Body of pancreas (tissue), 4 donors: ENCODE data around the gene SLC25A34. TPM values are rescaled to one million over a fixed set of nuclear protein-coding genes. Genes with fewer than 3 reads are reported as not detected.
"Not testable (repeated sequence)": the region's sequence is repeated elsewhere in the genome, so short reads cannot be mapped to it uniquely, and the experiment has no call there.

Experiments used
- ATAC-seq: fragments of 150-250 bp; one replicate; pipeline ENCODE4 v1.9.1; 2016
- DNase-seq, 4 donors: peaks; one replicate each; pipeline ENCODE4 v3.0.0-alpha.2; 2019
- H3K27ac ChIP-seq, 4 donors: fragments of 200-600 bp; sonication (generic); 1 replicate in 3 of 4; 2 replicates in 1 of 4; pipeline versions ENCODE4 v1.5.1 to v1.6.1; 2016 to 2019; ENCODE audit warnings: mild to moderate bottlenecking in 1 of 4, mixed read lengths in 1 of 4, moderate library complexity in 1 of 4
- H3K27me3 ChIP-seq, 2 donors: fragments of 200-600 bp; sonication (generic); one replicate each; pipeline ENCODE4 v1.6.0; 2016; ENCODE audit warnings: mild to moderate bottlenecking in 1 of 2
- H3K36me3 ChIP-seq, 2 donors: fragments of 200-600 bp; sonication (generic); replicated peaks in 1 of 2; 2 replicates each; pipeline ENCODE4 v1.5.1; 2016; ENCODE audit warnings: low read depth in 2 of 2; ENCODE audit not compliant: insufficient read depth in 1 of 2
- H3K4me1 ChIP-seq: fragments of 200-600 bp; sonication (generic); one replicate; pipeline ENCODE4 v1.6.0; 2016
- H3K4me3 ChIP-seq, 2 donors: fragments of 200-600 bp; sonication (generic); 1 replicate in 1 of 2; 2 replicates in 1 of 2; pipeline ENCODE4 v1.5.1; 2016 to 2019
- H3K9me3 ChIP-seq, 3 donors: fragments of 200-600 bp; sonication (generic); 1 replicate in 2 of 3; 2 replicates in 1 of 3; pipeline ENCODE4 v1.5.1; 2016
- CTCF ChIP-seq, 7 experiments: fragments of 450-650 bp in 4 of 7; fragments of 200-600 bp in 3 of 7; sonication (generic) in 3 of 7; IDR thresholded peaks; one replicate each; pipeline ENCODE4 v1.5.1; 2016 to 2019; ENCODE audit warnings: antibody characterized with exemption in 7 of 7
- POLR2A ChIP-seq, 3 donors: fragments of 450-650 bp; IDR thresholded peaks; one replicate each; pipeline ENCODE4 v1.6.1; 2016; ENCODE audit warnings: antibody characterized with exemption in 3 of 3, mild to moderate bottlenecking in 2 of 3
- whole genome bisulfite sequencing, 2 donors: methylation state at CpG; one replicate each; pipeline ENCODE4 v1.1.5; 2017; 5-methylcytosine and 5-hydroxymethylcytosine counted together
- intact Hi-C: fragments of 100-400 bp; cut with DNase I; formaldehyde crosslinking; loops from one replicate; pipeline ENCODE4 v1.15.1; 2023
- total RNA-seq, 2 donors: library from RNA; depleted of rRNA; stranded (reverse); fragments of >200 nt; gene quantifications; one replicate each; pipeline ENCODE4 v1.1.0, GENCODE V29; 2016

Gene SLC25A34
- total RNA-seq, 2 donors from 2014 or later, result 5.7 to 6.9 TPM

GRCh38 chr1:15692121-15692682 is 43.9 kb upstream of the SLC25A34 start:
- no peaks in the 10 kb centered on the region for H3K27me3 ChIP-seq
- peaks cover 9% of the 10 kb centered on the region for H3K4me1 ChIP-seq
- ATAC-seq (no peak), DNase-seq (no peak)
- H3K27ac ChIP-seq, result no peak overlapping the region
- WGBS, 2 donors, result 74 to 82% methylated on average over 5 of the region's 5 CpGs
- H3K9me3 ChIP-seq, result no peaks in the 10 kb centered on the region
- H3K36me3 ChIP-seq, result no peaks in the 10 kb centered on the region
- TF ChIP-seq CTCF (IDR thresholded peaks at IDR 0.05), result no peak
- TF ChIP-seq POLR2A (IDR thresholded peaks at IDR 0.05), result no peak
- intact Hi-C loops, result no loop called here
- no peak overlapping the region for H3K4me3 ChIP-seq

- intact Hi-C loops, result no loop called here
- WGBS, 2 donors, result 87 to 89% methylated on average over 5 of the region's 5 CpGs
- Histone ChIP-seq H3K36me3 (no peaks in the 10 kb centered on the region), H3K9me3 (no peaks in the 10 kb centered on the region), H3K27me3 (no peaks in the 10 kb centered on the region), H3K27ac (no peak overlapping the region), H3K4me3 (no peak overlapping the region), H3K4me1 (no peaks in the 10 kb centered on the region)
- DNase-seq (no peak), ATAC-seq (no peak)
- TF ChIP-seq POLR2A (IDR thresholded peaks at IDR 0.05) (no peak), CTCF (IDR thresholded peaks at IDR 0.05) (no peak)
Observed at GRCh38 chr1:15693371-15693770, 42.7 kb upstream of the SLC25A34 start.

DNA sequence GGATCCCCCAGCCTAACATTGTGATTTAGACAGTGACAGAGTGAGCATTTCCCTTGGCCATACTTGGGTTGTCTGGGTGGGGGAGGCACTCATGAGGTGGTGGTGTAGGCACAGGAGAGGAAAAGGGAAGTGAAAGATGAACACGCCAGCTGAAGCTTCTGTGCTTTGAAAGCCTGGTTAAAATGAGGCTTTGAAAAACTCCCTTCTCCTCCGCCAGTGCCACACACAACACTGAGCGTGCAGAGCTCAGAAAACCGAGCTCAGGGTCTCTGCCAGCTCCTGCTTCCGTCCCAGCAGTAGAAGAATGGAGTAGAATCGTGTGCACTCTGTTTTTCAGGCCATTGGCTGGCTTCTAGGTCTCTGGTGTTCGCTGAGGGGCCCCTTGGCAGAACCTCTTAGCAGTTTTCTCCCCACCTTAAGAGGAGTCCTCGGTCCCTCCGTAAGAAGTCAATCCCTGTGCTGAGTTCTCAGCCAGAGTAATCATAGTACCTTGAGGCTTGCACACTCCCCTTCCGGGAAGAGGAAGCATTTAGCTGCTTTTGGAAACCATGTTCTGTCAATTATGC is 39.0 kb upstream of the SLC25A34 start:
- DNase-seq (peak in 1 of 4 donors; percentile 34), ATAC-seq (no peak)
- Histone ChIP-seq H3K9me3 (no peaks in the 10 kb centered on the region), H3K4me3 (no peak overlapping the region), H3K4me1 (no peaks in the 10 kb centered on the region), H3K27me3 (no peaks in the 10 kb centered on the region), H3K36me3 (no peaks in the 10 kb centered on the region), H3K27ac (peak overlapping the region in 1 of 4 donors; percentile 13)
- 55 to 72% methylated on average over 10 of the region's 10 CpGs for WGBS, 2 donors
- intact Hi-C loops, result no loop called here
- TF ChIP-seq CTCF (IDR thresholded peaks at IDR 0.05) (no peak), POLR2A (IDR thresholded peaks at IDR 0.05) (no peak)

DNA sequence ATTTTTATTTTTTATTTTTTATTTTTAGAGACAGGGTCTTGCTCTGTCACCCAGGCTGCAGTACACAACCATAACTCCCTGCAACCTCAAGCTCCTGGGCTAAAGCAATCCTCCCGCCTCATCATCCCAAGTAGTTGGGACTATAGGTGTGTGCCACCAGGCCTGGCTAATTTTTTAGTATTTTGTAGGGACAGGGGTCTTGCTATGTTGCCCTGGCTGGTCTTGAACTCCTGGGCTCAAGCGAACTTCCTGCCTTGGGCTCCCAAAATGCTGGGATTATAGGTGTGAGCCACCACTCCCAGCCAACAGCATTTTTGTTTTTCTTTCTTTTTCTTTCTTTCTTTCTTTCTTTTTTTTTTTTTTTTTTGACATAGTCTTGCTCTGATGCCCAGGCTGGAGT is 37.9 kb upstream of the SLC25A34 start:
- Histone ChIP-seq H3K27me3 (no peaks in the 10 kb centered on the region), H3K4me3 (no peak overlapping the region), H3K27ac (no peak overlapping the region), H3K9me3 (no peaks in the 10 kb centered on the region), H3K36me3 (no peaks in the 10 kb centered on the region), H3K4me1 (peaks cover 6% of the 10 kb centered on the region)
- 98 to 100% methylated on average over 2 of the region's 2 CpGs for WGBS, 2 donors
- DNase-seq (no peak), ATAC-seq (no peak)
- intact Hi-C loops, result no loop called here
- TF ChIP-seq POLR2A (IDR thresholded peaks at IDR 0.05) (no peak), CTCF (IDR thresholded peaks at IDR 0.05) (no peak)

DNA sequence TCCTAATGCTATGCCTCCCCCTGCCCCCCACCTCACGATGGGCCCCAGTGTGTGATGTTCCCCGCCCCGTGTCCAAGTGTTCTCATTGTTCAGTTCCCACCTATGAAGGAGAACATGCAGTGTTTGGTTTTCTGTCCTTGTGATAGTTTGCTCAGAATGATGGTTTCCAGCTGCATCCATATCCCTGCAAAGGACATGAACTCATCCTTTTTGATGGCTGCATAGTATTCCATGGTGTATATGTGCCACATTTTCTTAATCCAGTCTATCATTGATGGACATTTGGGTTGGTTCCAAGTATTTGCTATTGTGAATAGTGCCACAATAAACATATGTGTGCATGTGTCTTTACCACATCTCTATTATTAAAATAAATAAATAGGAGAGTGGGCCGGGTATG is 36.7 kb upstream of the SLC25A34 start:
- not testable (repeated sequence) for H3K27ac ChIP-seq
- 85 to 90% methylated on average over 4 of the region's 4 CpGs for WGBS, 2 donors

More for the DNA sequence above, 36.7 kb upstream of the SLC25A34 start:
- intact Hi-C loops, ATAC-seq, H3K9me3 ChIP-seq, H3K27me3 ChIP-seq, H3K4me3 ChIP-seq, H3K36me3 ChIP-seq, DNase-seq: not testable (repeated sequence)
- peaks cover 14% of the 10 kb centered on the region for H3K4me1 ChIP-seq
